GM18907 (cell line): ENCODE results near the gene RBM44.
"Not testable (repeated sequence)": the region's sequence is repeated elsewhere in the genome, so short reads cannot be mapped to it uniquely, and the experiment has no call there.

Experiments
- ATAC-seq: cut with Tn5 transposase; IDR thresholded peaks from one replicate; pipeline ENCODE4 v1.9.1; 2021; ENCODE audit warnings: mild to moderate bottlenecking, moderate library complexity; ENCODE audit not compliant: unreplicated experiment

The RBM44 gene

GRCh38 chr2:237774811-237775553 is 23.6 kb upstream of the RBM44 start:
- ATAC-seq: no peak

- ATAC-seq: no peak
Measured at GRCh38 chr2:237779521-237779920, 19.1 kb upstream of the RBM44 start.

- no peak for ATAC-seq
Measured at GRCh38 chr2:237782181-237782580, 16.4 kb upstream of the RBM44 start.

GRCh38 chr2:237783678-237784077 is 14.9 kb upstream of the RBM44 start:
- ATAC-seq: not testable (repeated sequence)

DNA sequence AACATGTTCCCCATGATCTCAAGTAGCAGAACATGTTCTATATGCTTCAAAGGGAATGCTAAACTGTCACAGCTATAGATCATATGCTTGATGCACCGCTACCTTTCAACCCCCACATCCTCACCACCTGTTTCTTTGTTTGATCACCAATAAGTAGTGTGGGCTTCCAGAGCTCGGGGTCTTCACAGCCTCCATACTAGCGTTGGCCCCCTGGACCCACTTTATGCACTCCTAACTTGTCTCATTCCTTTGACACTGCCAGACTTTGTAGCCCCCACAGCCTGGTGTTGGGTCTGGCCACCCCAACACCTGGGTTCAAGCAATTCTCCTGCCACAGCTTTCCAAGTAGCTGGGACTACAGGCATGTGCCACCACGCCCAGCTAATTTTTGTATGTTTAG is 11.6 kb upstream of the RBM44 start:
- ATAC-seq: no peak

DNA sequence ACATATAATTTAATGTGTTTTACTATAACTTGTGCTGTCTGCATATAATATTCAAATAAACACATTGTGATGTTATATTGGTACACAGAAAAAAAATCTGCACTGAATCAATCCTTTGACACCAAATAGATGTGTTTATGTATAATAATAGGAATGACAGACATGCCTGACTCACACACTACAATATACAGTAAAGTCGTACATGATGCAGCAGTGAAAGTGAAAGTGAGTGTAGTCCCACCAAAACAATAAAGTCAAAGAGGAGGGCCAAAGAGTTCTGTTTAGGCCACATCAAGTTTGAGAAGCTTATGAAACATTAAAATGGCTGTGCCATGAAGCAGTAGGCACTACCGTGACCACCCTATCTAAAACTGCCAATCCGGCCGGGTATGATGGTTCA is 8.2 kb upstream of the RBM44 start:
- no peak for ATAC-seq

- ATAC-seq: no peak
Measured at GRCh38 chr2:237791977-237792727, 6.4 kb upstream of the RBM44 start.

- ATAC-seq: no peak
Measured at GRCh38 chr2:237797253-237797652, 1.3 kb upstream of the RBM44 start.

GRCh38 chr2:237799060-237799428 is 465 bp downstream of the RBM44 start:
- ATAC-seq: no peak

- ATAC-seq: no peak
Measured at GRCh38 chr2:237801466-237801865, 2.9 kb downstream of the RBM44 start.

- ATAC-seq: no peak
Measured at GRCh38 chr2:237806334-237806733, 7.8 kb downstream of the RBM44 start.

- no peak for ATAC-seq
Measured at GRCh38 chr2:237815637-237816036, 17.1 kb downstream of the RBM44 start.

- ATAC-seq: no peak
Measured at GRCh38 chr2:237816531-237816930, 18.0 kb downstream of the RBM44 start.

- no peak for ATAC-seq
Measured at GRCh38 chr2:237818066-237818473, 19.5 kb downstream of the RBM44 start.

DNA sequence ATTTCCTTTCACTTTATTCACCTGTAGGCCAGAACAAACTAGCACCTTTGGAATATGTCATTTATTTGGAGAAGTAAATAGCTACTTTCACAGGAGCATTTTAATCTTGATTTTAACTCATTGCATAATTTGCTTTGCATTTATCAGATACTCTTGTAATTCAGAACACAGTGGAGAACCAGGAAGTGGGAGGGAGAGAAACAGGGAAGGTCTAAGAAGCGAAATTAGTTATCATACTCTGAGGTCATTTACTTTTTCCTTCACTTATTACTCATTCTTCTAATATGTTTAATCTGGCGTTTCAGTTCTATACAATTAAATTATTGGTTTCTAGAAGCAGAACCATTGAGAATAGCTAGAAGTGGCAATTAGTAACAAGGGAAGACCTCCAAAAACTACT is 20.7 kb downstream of the RBM44 start:
- no peak for ATAC-seq

- no peak for ATAC-seq
Measured at GRCh38 chr2:237820421-237820820, 21.8 kb downstream of the RBM44 start.

GRCh38 chr2:237823544-237823943 is 25.0 kb downstream of the RBM44 start:
- ATAC-seq: no peak

- ATAC-seq: no peak
Measured at GRCh38 chr2:237824085-237824484, 25.5 kb downstream of the RBM44 start.

GRCh38 chr2:237827421-237827987 is 28.9 kb downstream of the RBM44 start:
- no peak for ATAC-seq

DNA sequence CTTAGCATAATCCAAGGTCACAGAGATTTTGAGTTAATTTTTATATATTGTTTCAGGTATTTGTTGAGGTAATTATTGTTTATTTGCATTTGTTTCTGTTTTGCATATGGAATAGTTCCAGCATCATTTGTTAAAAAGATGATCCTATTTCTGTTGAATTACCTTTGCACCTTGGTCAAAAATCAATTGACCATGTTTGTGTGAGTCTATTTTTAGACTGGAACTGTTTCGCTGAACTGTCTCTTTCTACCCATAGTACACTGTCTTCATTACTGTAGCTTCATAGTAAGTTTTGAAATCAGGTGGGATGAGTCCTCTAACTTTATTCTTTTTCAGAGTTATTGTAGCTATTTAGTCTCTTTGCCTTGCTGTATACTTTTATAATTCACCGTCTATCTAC is 31.9 kb downstream of the RBM44 start:
- ATAC-seq: no peak

DNA sequence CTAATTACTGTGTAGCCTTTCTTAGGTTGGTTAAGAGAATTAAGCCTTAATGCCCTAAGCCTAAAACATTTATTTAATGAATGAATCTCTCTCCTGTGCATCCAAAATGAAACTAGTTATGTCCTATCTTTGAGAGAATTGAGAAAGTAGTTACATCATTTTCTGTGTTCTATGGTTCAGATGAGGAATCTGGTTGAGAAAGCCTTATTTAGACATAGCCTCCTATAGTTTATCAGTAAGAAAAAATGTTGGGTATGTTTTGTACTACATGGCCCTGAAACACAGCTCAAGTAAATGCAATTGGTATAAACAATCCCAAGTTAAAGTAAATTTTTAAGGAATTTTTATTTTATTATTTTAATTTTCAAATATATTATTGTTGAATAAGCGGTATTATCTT is 35.0 kb downstream of the RBM44 start:
- no peak for ATAC-seq

DNA sequence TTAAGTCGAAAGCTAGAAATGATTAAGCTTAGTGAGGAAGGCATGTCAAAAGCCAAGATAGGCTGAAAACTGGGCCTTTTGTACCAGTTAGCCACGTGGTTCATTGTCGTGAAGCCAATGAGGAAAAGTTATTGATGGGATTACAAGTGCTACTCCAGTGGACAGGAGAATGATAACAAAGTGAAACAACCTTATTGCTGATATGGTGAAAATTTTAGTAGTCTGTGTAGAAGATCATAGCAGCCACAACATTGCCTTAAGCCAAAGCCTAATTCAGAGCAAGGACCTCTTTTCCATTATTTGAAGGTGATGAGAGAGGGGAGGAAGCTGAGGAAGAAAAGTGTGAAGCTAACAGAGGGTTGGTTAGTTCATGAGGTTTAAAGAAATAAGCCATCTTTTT is 36.8 kb downstream of the RBM44 start:
- no peak for ATAC-seq
